Motor neuron (in vitro differentiated cells): ENCODE measurements around the gene DCUN1D2. TPM values are rescaled to one million over a fixed set of nuclear protein-coding genes. Genes with fewer than 3 reads are reported as not detected.

Source experiments
- ATAC-seq, 8 experiments: fragments of 200-7000 bp; cut with Tn5 transposase; replicated peaks in 6 of 8; 2 replicates each; pipeline ENCODE4 v1.8.0; 2021; ENCODE audit warnings: mild to moderate bottlenecking in 8 of 8, moderate library complexity in 8 of 8
- H3K27ac ChIP-seq, 2 donors: fragments of 250-450 bp; sonication (Bioruptor Pico); 2 replicates each; pipeline ENCODE4 v1.9.0; 2021; ENCODE audit warnings: antibody characterized with exemption in 2 of 2, mild to moderate bottlenecking in 2 of 2, moderate library complexity in 1 of 2
- H3K4me1 ChIP-seq, 2 donors: fragments of 250-450 bp; sonication (Bioruptor Pico); replicated peaks in 1 of 2; 2 replicates each; pipeline ENCODE4 v1.6.1; 2021; ENCODE audit warnings: antibody characterized with exemption in 2 of 2, mild to moderate bottlenecking in 2 of 2, moderate library complexity in 1 of 2
- H3K4me3 ChIP-seq, 5 donors: fragments of 250-450 bp; sonication (Bioruptor Pico); 2 replicates each; pipeline ENCODE4 v1.9.0; 2021; ENCODE audit warnings: antibody characterized with exemption in 5 of 5, mild to moderate bottlenecking in 5 of 5, moderate library complexity in 4 of 5
- WGBS, 10 experiments: fragments of 450-650 bp; shearing (Covaris generic); methylation state at CpG; one replicate each; pipeline ENCODE4 v1.0.0; 2022; 5-methylcytosine and 5-hydroxymethylcytosine counted together
- in situ Hi-C, 9 experiments: fragments of 400-800 bp; cut with MboI; loops; one replicate each; pipeline ENCODE4 v1.15.0; 2021; ENCODE audit warnings: low sequenced_read_pairs in 9 of 9, low pct_unique_long_range_greater_than_20kb in 2 of 9; ENCODE audit not compliant: unreplicated experiment in 9 of 9
- total RNA-seq, 8 experiments: library from RNA; unstranded; fragments of 300-600 nt; gene quantifications; 2 replicates each; pipeline versions ENCODE4 v1.2.3 to v1.2.4, GENCODE V29; 2022

DCUN1D2 gene
- total RNA-seq, 8 experiments from 2014 or later = 13.7 to 48.1 (median 21.6) TPM

GRCh38 chr13:113406321-113407102, 84.0 kb downstream of the DCUN1D2 start:
- Histone ChIP-seq H3K4me1 (no peaks in the 10 kb centered on the region), H3K4me3 (no peak overlapping the region), H3K27ac (no peak overlapping the region)
- ATAC-seq = no peak
- in situ Hi-C loops = no loop called here
- WGBS, 10 experiments = 17 to 100% (median 81%) methylated on average over 1 to 14 of the region's 28 CpGs; no CpG with 5 or more reads in 3 of the 10 experiments

Other genes with a start within 250 kb of the DCUN1D2 start
- gene LAMP1, start 193.5 kb downstream of the DCUN1D2 start, total RNA-seq = 100 to 1,000 TPM in 3 of 8 experiments, 10 to 100 TPM in 5; 41.5 to 367 (median 70.1) TPM
- 1 to 10 TPM; 1.1 to 7.7 (median 2.0) TPM for gene GRTP1, start 126.6 kb downstream of the DCUN1D2 start, total RNA-seq
- 10 to 100 TPM in 1 of 8 experiments, 1 to 10 TPM in 5, under 1 TPM in 2; 0.65 to 25.6 (median 2.1) TPM for gene ADPRHL1, start 37.2 kb downstream of the DCUN1D2 start, total RNA-seq
- 10 to 100 TPM; 17.9 to 98.9 (median 39.5) TPM for gene TFDP1, start 94.0 kb upstream of the DCUN1D2 start, total RNA-seq
- gene ATP4B, start 167.5 kb upstream of the DCUN1D2 start, total RNA-seq = under 1 TPM in 5 of 8 experiments, not detected in 3; 0.14 to 0.49 (median 0.21) TPM
- 1 to 10 TPM in 1 of 8 experiments, under 1 TPM in 6, not detected in 1; under 0.01 to 1.1 (median 0.38) TPM for gene GRK1, start 176.5 kb upstream of the DCUN1D2 start, total RNA-seq